GM21723 (cell line): Measurements from ENCODE around the gene KIF25.

Experiments used
- ATAC-seq: cut with Tn5 transposase; IDR thresholded peaks from one replicate; pipeline ENCODE4 v1.9.1; 2021; ENCODE audit warnings: mild to moderate bottlenecking, moderate library complexity; ENCODE audit not compliant: unreplicated experiment

KIF25 gene

GRCh38 chr6:168016176-168016620 is 18.7 kb downstream of the KIF25 start:
- no peak for ATAC-seq

DNA sequence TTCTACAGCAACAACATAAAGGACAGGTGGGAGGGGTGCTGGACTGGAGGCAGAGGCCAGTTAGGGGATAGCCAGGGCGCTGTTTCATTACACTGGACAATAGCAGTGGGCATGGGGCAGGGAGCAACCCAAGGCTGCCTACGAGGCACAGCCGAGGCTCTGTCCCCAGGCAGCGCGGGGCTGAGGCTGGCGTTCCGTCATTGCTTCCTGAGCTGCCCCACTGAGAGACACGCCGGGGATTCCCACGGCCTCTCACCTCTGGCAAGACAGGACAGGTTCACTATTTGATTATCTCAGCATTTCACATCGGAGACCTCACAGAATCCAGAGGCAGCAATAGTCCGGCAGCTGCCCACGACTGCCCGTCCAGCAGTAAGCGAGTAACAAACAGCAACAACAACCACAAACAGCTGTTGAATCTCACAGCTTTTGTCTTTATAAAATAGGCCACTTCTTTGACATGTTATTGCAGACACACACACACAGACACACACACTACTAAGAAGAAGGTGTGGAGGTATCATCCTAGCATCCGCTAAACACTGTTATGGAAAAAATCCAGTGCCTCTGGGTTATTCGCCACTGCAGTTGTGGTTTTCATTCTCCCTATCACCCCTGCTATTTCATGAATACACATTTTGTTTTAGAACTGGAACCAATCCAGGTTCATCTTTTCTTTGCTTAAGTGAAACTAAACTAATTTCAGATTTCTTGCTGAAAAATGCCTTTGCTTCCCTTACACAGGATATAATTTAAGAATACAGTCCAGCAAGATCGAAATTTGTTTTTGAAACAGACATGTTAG is 19.5 kb downstream of the KIF25 start:
- no peak for ATAC-seq

- no peak for ATAC-seq
Observed at GRCh38 chr6:168017629-168018028, 20.2 kb downstream of the KIF25 start.

GRCh38 chr6:168018664-168019063 is 21.2 kb downstream of the KIF25 start:
- ATAC-seq, result no peak

GRCh38 chr6:168020242-168020641 is 22.8 kb downstream of the KIF25 start:
- ATAC-seq, result no peak

- no peak for ATAC-seq
Observed at GRCh38 chr6:168021581-168021980, 24.1 kb downstream of the KIF25 start.

- no peak for ATAC-seq
Observed at GRCh38 chr6:168022488-168023321, 25.2 kb downstream of the KIF25 start.

DNA sequence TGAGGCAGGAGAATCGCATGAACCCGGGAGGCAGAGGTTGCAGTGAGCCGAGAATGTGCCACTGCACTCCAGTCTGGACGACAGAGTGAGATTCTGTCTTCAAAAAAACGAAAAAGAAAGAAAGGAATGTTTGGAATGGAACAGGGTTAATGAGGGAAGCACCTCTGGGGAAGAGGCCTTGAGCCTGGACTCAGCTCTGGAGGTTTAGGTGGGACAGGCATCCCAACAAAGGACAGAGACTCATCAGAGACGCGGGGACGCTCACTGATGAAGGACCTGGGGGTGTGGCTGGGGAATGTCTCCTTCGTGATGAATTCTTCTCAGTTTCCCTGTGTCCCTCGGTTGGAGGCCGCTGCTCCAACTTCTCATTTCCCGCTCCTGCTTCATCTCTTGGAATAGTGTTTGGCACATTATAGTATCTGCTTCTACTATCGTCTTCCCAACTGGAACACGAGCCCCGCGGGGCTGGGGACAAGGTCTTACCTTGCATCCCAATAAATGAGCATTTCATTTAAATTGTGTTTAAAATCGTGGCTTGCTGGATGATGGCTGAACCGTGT is 27.6 kb downstream of the KIF25 start:
- no peak for ATAC-seq

DNA sequence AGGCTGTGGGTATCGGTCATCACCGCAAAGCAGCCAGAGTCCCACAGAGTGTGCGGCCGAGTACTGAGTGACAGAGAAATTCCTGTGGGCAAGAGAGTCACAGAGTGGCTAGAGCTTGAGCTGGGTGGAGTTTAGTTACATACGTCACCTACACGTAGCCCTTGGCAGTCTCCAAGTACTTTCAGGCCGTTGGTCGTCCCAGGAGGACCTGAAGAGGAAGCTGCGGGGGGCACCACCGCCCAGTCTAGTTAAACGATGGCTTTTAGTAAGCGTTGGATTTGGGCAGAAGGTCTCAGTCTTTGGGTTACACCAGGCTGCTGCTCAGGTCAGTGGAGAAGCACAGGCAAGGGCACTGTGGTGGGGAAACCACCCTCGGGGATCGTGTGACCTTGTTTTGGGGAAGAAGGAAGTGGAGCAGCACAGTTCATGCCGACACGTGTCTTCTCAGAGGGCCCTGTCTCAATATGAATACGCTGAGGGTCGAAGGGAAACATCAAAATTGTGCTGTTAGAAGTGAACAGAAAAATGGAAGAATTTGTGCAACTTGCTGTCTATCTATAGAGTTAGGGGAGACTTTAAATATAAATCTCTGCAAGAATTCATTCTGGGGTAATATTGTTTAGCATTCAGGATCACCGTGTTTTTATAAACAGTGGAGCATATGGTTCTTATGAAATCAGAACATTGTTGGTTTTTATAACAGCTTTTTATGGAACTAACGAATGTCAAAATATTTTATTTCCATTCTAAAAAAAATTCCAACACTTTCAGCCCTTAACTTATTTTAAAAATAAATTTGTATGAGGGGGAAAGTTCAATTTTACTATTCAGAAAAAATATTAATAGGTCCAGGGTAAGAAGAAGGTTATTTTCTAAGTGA is 28.6 kb downstream of the KIF25 start:
- no peak for ATAC-seq

GRCh38 chr6:168026925-168027324 is 29.5 kb downstream of the KIF25 start:
- ATAC-seq, result no peak

DNA sequence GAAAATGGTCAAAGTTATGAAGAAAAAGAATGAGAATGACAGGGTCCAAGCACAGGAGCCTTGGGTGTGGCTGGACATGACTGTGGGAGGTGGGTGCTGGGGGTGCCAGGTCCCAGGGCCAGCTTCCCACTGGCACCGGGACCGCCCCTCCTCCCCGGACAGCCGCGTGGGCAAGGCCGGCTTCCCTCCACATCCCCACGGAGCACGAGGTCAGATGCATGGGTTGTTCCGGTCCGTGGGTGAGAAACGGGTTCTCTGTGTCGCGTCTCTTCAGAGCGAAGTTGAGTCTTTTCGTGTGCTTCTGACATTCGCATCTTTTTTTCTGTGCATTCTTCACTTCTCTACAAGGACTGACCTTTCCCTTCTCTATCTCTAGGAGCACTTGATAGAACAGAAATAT is 30.1 kb downstream of the KIF25 start:
- no peak for ATAC-seq

- no peak for ATAC-seq
Observed at GRCh38 chr6:168028181-168028580, 30.7 kb downstream of the KIF25 start.

- no peak for ATAC-seq
Observed at GRCh38 chr6:168029459-168030217, 32.2 kb downstream of the KIF25 start.

DNA sequence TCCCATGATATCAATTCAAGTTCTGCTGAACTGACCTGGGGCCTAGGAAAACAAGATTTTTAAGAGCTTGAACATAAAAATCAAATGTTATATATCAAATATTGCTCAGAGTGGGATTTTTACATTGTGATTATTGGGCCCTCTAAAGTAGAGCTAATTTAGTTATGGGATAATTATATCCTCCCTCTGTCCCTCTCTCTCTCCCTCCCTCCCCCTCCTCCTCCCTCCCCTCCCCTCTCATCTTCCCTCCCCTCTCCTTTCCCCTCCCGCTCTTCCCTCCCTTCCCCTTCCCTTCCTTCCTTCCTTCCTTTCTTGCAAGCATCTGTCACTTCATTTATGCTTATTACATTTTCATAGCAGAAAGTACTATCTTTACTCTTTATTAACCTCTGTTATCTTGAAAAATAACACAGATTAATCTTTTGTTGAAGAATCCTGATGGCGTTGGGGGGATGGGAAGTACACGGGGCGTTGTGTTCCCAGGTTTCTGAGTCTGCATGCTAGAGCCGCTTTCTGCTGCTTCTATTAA is 32.8 kb downstream of the KIF25 start:
- no peak for ATAC-seq

DNA sequence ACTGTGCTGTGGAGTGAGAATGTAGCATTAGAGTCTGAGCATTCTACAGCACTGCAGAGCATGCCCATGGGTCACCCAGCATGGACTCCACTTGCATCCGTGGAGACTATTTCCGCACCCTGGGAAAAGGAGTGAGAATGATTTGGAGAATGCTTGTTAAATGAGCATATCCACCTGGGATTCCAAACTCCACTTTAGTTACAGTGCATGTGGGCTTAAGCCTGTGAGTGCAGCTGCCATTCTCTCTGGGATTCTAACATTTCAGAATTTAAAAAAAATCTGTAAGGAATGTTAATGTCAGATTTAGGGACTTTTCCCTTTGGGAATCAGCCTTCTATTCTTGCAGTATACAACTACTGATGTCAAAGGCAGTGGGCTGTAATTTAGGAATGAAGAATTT is 33.4 kb downstream of the KIF25 start:
- ATAC-seq, result no peak

GRCh38 chr6:168031411-168031971 is 34.0 kb downstream of the KIF25 start:
- no peak for ATAC-seq

- ATAC-seq, result no peak
Observed at GRCh38 chr6:168032005-168032760, 34.7 kb downstream of the KIF25 start.

- ATAC-seq, result no peak
Observed at GRCh38 chr6:168033791-168034190, 36.3 kb downstream of the KIF25 start.

- ATAC-seq, result no peak
Observed at GRCh38 chr6:168034537-168034936, 37.1 kb downstream of the KIF25 start.
